Heart right ventricle (tissue), 16 donors: ENCODE measurements around the gene DCAF4. TPM values are rescaled to one million over a fixed set of nuclear protein-coding genes. Genes with fewer than 3 reads are reported as not detected.
"Not testable (repeated sequence)": the region's sequence is repeated elsewhere in the genome, so short reads cannot be mapped to it uniquely, and the experiment has no call there.

ENCODE experiments used
- ATAC-seq, 8 donors: fragments of 200-7000 bp; cut with Tn5 transposase; one replicate each; pipeline ENCODE4 v1.9.1; 2020; ENCODE audit warnings: mild to moderate bottlenecking in 8 of 8, moderate library complexity in 8 of 8, moderate number of reproducible peaks in 1 of 8
- DNase-seq, 2 donors: peaks; one replicate each; pipeline ENCODE4 v3.0.0-alpha.2; 2020
- H3K27ac ChIP-seq, 10 donors: fragments of 200-600 bp; sonication (generic) in 2 of 10; one replicate each; pipeline versions ENCODE4 v1.5.0 to v1.8.0; 2020 to 2022; ENCODE audit warnings: mild to moderate bottlenecking in 3 of 10
- H3K27me3 ChIP-seq, 7 donors: fragments of 200-600 bp; one replicate each; pipeline ENCODE4 v1.8.0; 2021 to 2022; ENCODE audit warnings: mild to moderate bottlenecking in 2 of 7
- H3K36me3 ChIP-seq, 9 donors: fragments of 200-600 bp; sonication (generic) in 1 of 9; one replicate each; pipeline versions ENCODE4 v1.5.0 to v1.8.0; 2020 to 2022; ENCODE audit warnings: mild to moderate bottlenecking in 2 of 9
- H3K4me1 ChIP-seq, 9 donors: fragments of 200-600 bp; sonication (generic) in 1 of 9; one replicate each; pipeline versions ENCODE4 v1.5.0 to v1.8.0; 2020 to 2022; ENCODE audit warnings: mild to moderate bottlenecking in 4 of 9
- H3K4me3 ChIP-seq, 10 donors: fragments of 200-600 bp; sonication (generic) in 2 of 10; one replicate each; pipeline versions ENCODE4 v1.5.0 to v1.8.0; 2020 to 2022; ENCODE audit warnings: mild to moderate bottlenecking in 7 of 10, moderate library complexity in 2 of 10
- H3K9me3 ChIP-seq, 11 donors: fragments of 200-600 bp in 10 of 11; sonication (generic) in 2 of 11; one replicate each; pipeline versions ENCODE4 v1.5.0 to v1.8.0; 2013 to 2022; ENCODE audit warnings: mild to moderate bottlenecking in 2 of 11, control low read depth in 1 of 11, moderate library complexity in 1 of 11
- WGBS, 2 donors: extraction: QIAGEN DNeasy Blood & Tissue Kit; methylation state at CpG; one replicate each; pipeline ENCODE4 v1.1.7; 2013; ENCODE audit warnings: inconsistent platforms in 1 of 2; 5-methylcytosine and 5-hydroxymethylcytosine counted together
- intact Hi-C, 10 donors: fragments of 100-400 bp; cut with DNase I; formaldehyde crosslinking; loops; one replicate each; pipeline versions ENCODE4 v1.11.1 to v1.14.2; 2022
- polyA plus RNA-seq, 2 donors: library from polyadenylated mRNA; stranded (reverse); fragments of 200-250 nt; gene quantifications; one replicate each; pipeline ENCODE4 v1.2.3, GENCODE V29; 2013
- total RNA-seq, 10 donors: library from RNA; stranded (reverse); fragmentation: NEBNext Ultra II Directional in 3 of 10; extraction: Animal tissue kit (Norgen Biotek cat#: 25700) in 3 of 10; gene quantifications; one replicate each; pipeline versions ENCODE4 v1.2.1 to v1.2.4, GENCODE V29; 2021 to 2023
- TF ChIP-seq, protein P1 (sequence below), 9 donors: fragments of 200-600 bp; sonication (generic) in 2 of 9; IDR thresholded peaks; one replicate each; pipeline versions ENCODE4 v1.5.0 to v1.8.0; 2021 to 2022; ENCODE audit warnings: antibody characterized with exemption in 9 of 9, mild to moderate bottlenecking in 5 of 9, moderate library complexity in 1 of 9
- donor health status: Arrhythmogenic right ventricular cardiomyopathy.
- donor health status: ischemic (EF 13 %, LVEDD 7.1; RV severe dilation, severe dysfunction).
- donor health status: healthy with polysubstance abuse.
- donor health status: DM: no; HTN: yes; CAD: no.
- donor health status: DM: no; HTN: no; CAD: no.
- donor health status: ischemic (EF 25% LVEDD 6.9; RV normal size, moderate dysfunction).
- donor health status: ischemic (EF 25% LVEDD 5.7; RV mildly dilated, moderate dysfunction).
- donor health status: healthy.
- donor health status: DM: yes; HTN: yes; CAD: no.
- donor health status: Ischemic cardiomyopathy.
- donor health status: ischemic (EF 35%, LVEDD 5.7; RV mildly dilated, moderate dysfunction).
- donor health status: nonischemic (EF 11% LVEDD 7.7; RV severe dilation, severe dysfunction).
- donor health status: DM: yes; HTN: yes; CAD: no.
- donor health status: PGD.
- donor health status: ischemic (EF 29% LVEDD 5.4; RV normal size, mild dysfunction).
- donor health status: nonischemic (EF 23%, LVEDD 6.1; RV moderate dilation, normal function).

Gene DCAF4
- total and polyA plus RNA-seq, 12 donors = 2.2 to 8.9 (median 6.4) TPM

- TF ChIP-seq, protein P1, sequence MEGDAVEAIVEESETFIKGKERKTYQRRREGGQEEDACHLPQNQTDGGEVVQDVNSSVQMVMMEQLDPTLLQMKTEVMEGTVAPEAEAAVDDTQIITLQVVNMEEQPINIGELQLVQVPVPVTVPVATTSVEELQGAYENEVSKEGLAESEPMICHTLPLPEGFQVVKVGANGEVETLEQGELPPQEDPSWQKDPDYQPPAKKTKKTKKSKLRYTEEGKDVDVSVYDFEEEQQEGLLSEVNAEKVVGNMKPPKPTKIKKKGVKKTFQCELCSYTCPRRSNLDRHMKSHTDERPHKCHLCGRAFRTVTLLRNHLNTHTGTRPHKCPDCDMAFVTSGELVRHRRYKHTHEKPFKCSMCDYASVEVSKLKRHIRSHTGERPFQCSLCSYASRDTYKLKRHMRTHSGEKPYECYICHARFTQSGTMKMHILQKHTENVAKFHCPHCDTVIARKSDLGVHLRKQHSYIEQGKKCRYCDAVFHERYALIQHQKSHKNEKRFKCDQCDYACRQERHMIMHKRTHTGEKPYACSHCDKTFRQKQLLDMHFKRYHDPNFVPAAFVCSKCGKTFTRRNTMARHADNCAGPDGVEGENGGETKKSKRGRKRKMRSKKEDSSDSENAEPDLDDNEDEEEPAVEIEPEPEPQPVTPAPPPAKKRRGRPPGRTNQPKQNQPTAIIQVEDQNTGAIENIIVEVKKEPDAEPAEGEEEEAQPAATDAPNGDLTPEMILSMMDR (IDR thresholded peaks at IDR 0.05) = no peak
- Histone ChIP-seq H3K9me3 (no peaks in the 10 kb centered on the region), H3K4me1 (no peaks in the 10 kb centered on the region), H3K4me3 (no peak overlapping the region), H3K36me3 (peaks cover 0 to 55% (median 6%) of the 10 kb centered on the region in 9 donors), H3K27me3 (no peaks in the 10 kb centered on the region), H3K27ac (no peak overlapping the region)
- DNase-seq (no peak), ATAC-seq (no peak)
- intact Hi-C loops = no loop called here
- 85 to 91% methylated on average over 10 of the region's 10 CpGs for WGBS, 2 donors
These were observed 35.5 kb downstream of the DCAF4 start for GRCh38 chr14:72961579-72962335.

DNA sequence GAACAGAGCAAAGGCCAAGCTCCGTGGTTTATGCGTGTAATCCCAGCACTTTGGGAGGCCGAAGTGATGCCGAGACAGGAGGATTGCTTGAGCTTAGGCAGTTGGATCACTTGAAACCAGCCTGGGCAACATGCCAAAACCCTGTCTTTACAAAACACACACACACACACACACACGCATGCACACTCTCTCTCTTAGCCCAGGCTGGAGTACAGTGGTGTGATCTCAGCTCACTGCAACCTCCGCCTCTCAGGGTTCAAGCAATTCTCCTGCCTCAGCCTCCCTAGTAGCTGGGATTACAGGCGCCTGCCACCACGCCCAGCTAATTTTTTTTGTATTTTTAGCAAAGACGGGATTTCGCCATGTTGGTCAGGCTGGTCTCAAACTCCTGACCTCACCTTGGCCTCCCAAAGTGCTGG, 36.1 kb downstream of the DCAF4 start:
- DNase-seq, H3K27ac ChIP-seq, H3K9me3 ChIP-seq, intact Hi-C loops, ATAC-seq, H3K4me1 ChIP-seq, H3K27me3 ChIP-seq, H3K4me3 ChIP-seq: not testable (repeated sequence)
- peaks cover 0 to 55% (median 6%) of the 10 kb centered on the region in 9 donors for H3K36me3 ChIP-seq
- 79 to 82% methylated on average over 10 of the region's 10 CpGs for WGBS, 2 donors

- Histone ChIP-seq H3K36me3 (peaks cover 0 to 55% (median 6%) of the 10 kb centered on the region in 9 donors), H3K9me3 (no peaks in the 10 kb centered on the region), H3K27ac (no peak overlapping the region), H3K4me1 (no peaks in the 10 kb centered on the region), H3K27me3 (no peaks in the 10 kb centered on the region), H3K4me3 (no peak overlapping the region)
- 63 to 70% methylated on average over 6 of the region's 6 CpGs for WGBS, 2 donors
- intact Hi-C loops = no loop called here
- DNase-seq (no peak), ATAC-seq (peak in 2 of 8 donors; percentile 10 to 37)
- TF ChIP-seq, protein P1 (IDR thresholded peaks at IDR 0.05) = no peak
These were observed 36.6 kb downstream of the DCAF4 start for GRCh38 chr14:72962829-72963312.

DNA sequence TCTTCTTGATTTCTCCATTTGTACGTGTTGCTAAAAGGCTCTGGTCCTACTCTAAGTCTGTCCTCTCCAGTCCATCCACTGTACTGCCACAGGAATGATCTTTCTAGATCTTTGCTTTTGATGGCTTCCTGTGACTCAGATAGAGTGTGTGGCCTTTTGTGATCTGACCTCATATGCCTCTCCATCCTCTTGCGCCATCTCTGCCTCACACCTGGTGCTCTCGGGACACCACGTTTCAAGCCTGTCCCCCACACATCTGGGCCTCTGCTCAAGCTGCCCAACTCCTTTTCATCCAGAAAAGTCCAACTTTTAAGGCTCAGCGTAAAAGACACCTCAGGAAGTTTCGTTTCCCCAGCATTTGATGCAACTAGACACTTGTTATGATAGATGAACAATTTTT, 39.0 kb downstream of the DCAF4 start:
- no peak for DNase-seq
- 86 to 90% methylated on average over 6 of the region's 6 CpGs for WGBS, 2 donors
- no peak overlapping the region for H3K27ac ChIP-seq
- H3K9me3 ChIP-seq = no peaks in the 10 kb centered on the region
- H3K4me1 ChIP-seq = no peaks in the 10 kb centered on the region
- peak in 1 of 8 donors; percentile 5 for ATAC-seq
- TF ChIP-seq, protein P1 (IDR thresholded peaks at IDR 0.05) = no peak
- peaks cover 0 to 55% (median 18%) of the 10 kb centered on the region in 9 donors for H3K36me3 ChIP-seq
- H3K4me3 ChIP-seq = no peak overlapping the region
- H3K27me3 ChIP-seq = no peaks in the 10 kb centered on the region
- intact Hi-C loops = no loop called here

DNA sequence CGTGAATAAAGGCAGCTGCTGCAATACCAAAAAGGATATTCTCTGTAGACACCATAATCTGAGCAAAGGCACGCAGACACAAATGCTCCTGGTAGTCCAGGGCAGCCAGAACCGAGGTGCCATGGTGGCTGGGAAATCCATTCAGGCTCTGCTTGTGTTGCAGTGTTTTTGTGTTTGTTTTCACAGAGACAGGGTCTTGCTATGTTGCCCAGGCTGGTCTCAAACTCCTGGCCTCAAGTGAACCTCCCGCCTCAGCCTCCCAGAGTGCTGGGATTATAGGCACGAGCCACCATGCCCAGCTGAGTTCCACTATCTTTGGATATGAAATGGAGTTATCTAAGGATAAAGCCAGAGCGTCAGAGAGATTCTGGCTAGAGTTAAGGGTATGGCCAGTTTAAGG, 39.8 kb downstream of the DCAF4 start:
- ATAC-seq = no peak
- TF ChIP-seq, protein P1 (IDR thresholded peaks at IDR 0.05) = no peak

More for the DNA sequence above, 39.8 kb downstream of the DCAF4 start:
- H3K4me1 ChIP-seq = no peaks in the 10 kb centered on the region
- intact Hi-C loops = no loop called here
- peaks cover 0 to 55% (median 20%) of the 10 kb centered on the region in 9 donors for H3K36me3 ChIP-seq
- no peaks in the 10 kb centered on the region for H3K9me3 ChIP-seq
- no peak for DNase-seq
- H3K27ac ChIP-seq = no peak overlapping the region
- 89 to 95% methylated on average over 6 of the region's 6 CpGs for WGBS, 2 donors
- no peak overlapping the region for H3K4me3 ChIP-seq
- H3K27me3 ChIP-seq = no peaks in the 10 kb centered on the region
